ENCODE data around the gene MYO7B.

MYO7B gene

GRCh38 chr2:127589841-127590240 lies 54.4 kb downstream of the MYO7B start:
- Histone ChIP-seq H2BK120ac (ENCODE audit: low read depth, low read length) (no peak overlapping the region), H2BK15ac (replicated peaks; ENCODE audit: low read depth) (no peak overlapping the region), H3K4me2 (ENCODE audit: low read length) (no peak overlapping the region), H3K18ac (ENCODE audit: low read length) (no peak overlapping the region), H3K23ac (ENCODE audit: low read length) (no peak overlapping the region), H2BK5ac (ENCODE audit: low read length) (no peak overlapping the region), H3K4me1 (ENCODE audit: control insufficient read depth, low read depth, low read length) (no peaks in the 10 kb centered on the region), H3K9ac (ENCODE audit: low read length) (no peak overlapping the region), H4K8ac (ENCODE audit: low read depth, low read length) (no peak overlapping the region), H2AK5ac (ENCODE audit: low read length) (no peak overlapping the region), H3K79me1 (ENCODE audit: low read length) (no peaks in the 10 kb centered on the region), H3K36me3 (ENCODE audit: control insufficient read depth, insufficient read depth, low read length) (no peaks in the 10 kb centered on the region), H3K4ac (ENCODE audit: low read depth, low read length) (no peak overlapping the region), H3K79me2 (ENCODE audit: control insufficient read depth, insufficient read depth, low read length) (no peaks in the 10 kb centered on the region), H3K4me3 (ENCODE audit: low read length) (no peak overlapping the region), H3K27me3 (ENCODE audit: insufficient read depth, low read length, poor library complexity) (no peaks in the 10 kb centered on the region), H4K5ac (ENCODE audit: low read length) (no peak overlapping the region), H3K27ac (ENCODE audit: low read depth, low read length) (no peak overlapping the region), H3K56ac (ENCODE audit: low read length) (no peak overlapping the region)
- no peak for DNase-seq
- no CpG with 5 or more reads among the region's 5 CpGs for WGBS (ENCODE audit: extremely low coverage, insufficient coverage, low lambda C conversion rate)

DNA sequence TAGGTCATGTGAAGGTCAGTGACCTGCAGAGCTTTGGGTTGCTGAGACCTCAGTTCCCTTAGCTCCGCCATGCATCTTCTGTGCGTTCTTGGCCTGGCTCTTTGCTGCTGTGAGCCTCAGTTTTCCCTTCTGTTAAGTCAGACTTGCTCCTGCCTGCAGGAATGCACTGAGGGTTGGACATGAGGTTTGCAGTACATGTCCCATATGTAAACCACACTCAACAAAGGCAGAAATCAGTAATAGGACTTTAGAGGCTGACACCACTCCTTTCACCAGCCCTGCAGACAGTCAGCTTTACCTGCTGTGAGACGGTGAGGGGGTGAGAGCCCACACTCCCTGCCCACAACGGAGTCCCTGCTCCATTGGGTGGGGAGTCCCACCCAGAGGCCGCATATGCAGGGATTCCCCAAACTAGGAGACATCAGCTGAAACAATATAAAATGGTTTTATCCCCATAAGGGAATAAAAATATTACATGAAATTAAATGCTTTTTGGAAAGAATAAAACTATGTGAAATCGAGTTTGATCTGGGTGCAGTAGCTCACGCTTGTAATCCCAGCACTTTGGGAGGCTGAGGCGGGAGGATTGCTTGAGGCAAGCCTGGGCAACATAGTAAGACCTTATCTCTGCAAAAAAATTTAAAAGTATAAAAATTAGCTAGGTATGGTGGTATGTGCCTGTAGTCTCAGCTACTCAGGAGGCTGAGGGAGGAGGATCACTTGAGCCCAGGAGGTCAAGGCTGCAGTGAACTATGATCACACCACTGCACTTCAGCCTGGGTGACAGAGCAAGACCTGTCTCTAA lies 55.1 kb downstream of the MYO7B start:
- H2BK5ac ChIP-seq (ENCODE audit: low read length), result no peak overlapping the region
- H4K5ac ChIP-seq (ENCODE audit: low read length), result no peak overlapping the region
- no peaks in the 10 kb centered on the region for H3K27me3 ChIP-seq (ENCODE audit: insufficient read depth, low read length, poor library complexity)
- no peak overlapping the region for H3K56ac ChIP-seq (ENCODE audit: low read length)
- H2BK120ac ChIP-seq (ENCODE audit: low read depth, low read length), result no peak overlapping the region
- H4K8ac ChIP-seq (ENCODE audit: low read depth, low read length), result no peak overlapping the region
- no peaks in the 10 kb centered on the region for H3K79me1 ChIP-seq (ENCODE audit: low read length)
- H3K4me1 ChIP-seq (ENCODE audit: control insufficient read depth, low read depth, low read length), result no peaks in the 10 kb centered on the region
- no CpG with 5 or more reads among the region's 8 CpGs for WGBS (ENCODE audit: extremely low coverage, insufficient coverage, low lambda C conversion rate)
- no peaks in the 10 kb centered on the region for H3K79me2 ChIP-seq (ENCODE audit: control insufficient read depth, insufficient read depth, low read length)
- no peaks in the 10 kb centered on the region for H3K36me3 ChIP-seq (ENCODE audit: control insufficient read depth, insufficient read depth, low read length)
- H2BK15ac ChIP-seq (replicated peaks; ENCODE audit: low read depth), result no peak overlapping the region
- no peak for DNase-seq
- H3K9ac ChIP-seq (ENCODE audit: low read length), result no peak overlapping the region
- H3K4me3 ChIP-seq (ENCODE audit: low read length), result no peak overlapping the region
- no peak overlapping the region for H3K4me2 ChIP-seq (ENCODE audit: low read length)
- no peak overlapping the region for H3K4ac ChIP-seq (ENCODE audit: low read depth, low read length)
- H3K27ac ChIP-seq (ENCODE audit: low read depth, low read length), result no peak overlapping the region
- no peak overlapping the region for H2AK5ac ChIP-seq (ENCODE audit: low read length)
- H3K23ac ChIP-seq (ENCODE audit: low read length), result no peak overlapping the region
- H3K18ac ChIP-seq (ENCODE audit: low read length), result no peak overlapping the region

GRCh38 chr2:127591221-127591923 lies 55.9 kb downstream of the MYO7B start:
- Histone ChIP-seq H2AK5ac (ENCODE audit: low read length) (no peak overlapping the region), H2BK5ac (ENCODE audit: low read length) (no peak overlapping the region), H3K56ac (ENCODE audit: low read length) (no peak overlapping the region), H3K27ac (ENCODE audit: low read depth, low read length) (no peak overlapping the region), H3K4me2 (ENCODE audit: low read length) (no peak overlapping the region), H2BK120ac (ENCODE audit: low read depth, low read length) (no peak overlapping the region), H3K27me3 (ENCODE audit: insufficient read depth, low read length, poor library complexity) (no peaks in the 10 kb centered on the region), H3K4me3 (ENCODE audit: low read length) (no peak overlapping the region), H3K79me2 (ENCODE audit: control insufficient read depth, insufficient read depth, low read length) (no peaks in the 10 kb centered on the region), H3K4ac (ENCODE audit: low read depth, low read length) (no peak overlapping the region), H2BK15ac (replicated peaks; ENCODE audit: low read depth) (no peak overlapping the region), H3K18ac (ENCODE audit: low read length) (peak overlapping the region; percentile 33), H3K23ac (ENCODE audit: low read length) (no peak overlapping the region), H4K8ac (ENCODE audit: low read depth, low read length) (no peak overlapping the region), H4K5ac (ENCODE audit: low read length) (peak overlapping the region; percentile 50), H3K4me1 (ENCODE audit: control insufficient read depth, low read depth, low read length) (no peaks in the 10 kb centered on the region), H3K79me1 (ENCODE audit: low read length) (no peaks in the 10 kb centered on the region), H3K9ac (ENCODE audit: low read length) (no peak overlapping the region), H3K36me3 (ENCODE audit: control insufficient read depth, insufficient read depth, low read length) (no peaks in the 10 kb centered on the region)
- no CpG with 5 or more reads among the region's 10 CpGs for WGBS (ENCODE audit: extremely low coverage, insufficient coverage, low lambda C conversion rate)
- DNase-seq, result peak; percentile 94

DNA sequence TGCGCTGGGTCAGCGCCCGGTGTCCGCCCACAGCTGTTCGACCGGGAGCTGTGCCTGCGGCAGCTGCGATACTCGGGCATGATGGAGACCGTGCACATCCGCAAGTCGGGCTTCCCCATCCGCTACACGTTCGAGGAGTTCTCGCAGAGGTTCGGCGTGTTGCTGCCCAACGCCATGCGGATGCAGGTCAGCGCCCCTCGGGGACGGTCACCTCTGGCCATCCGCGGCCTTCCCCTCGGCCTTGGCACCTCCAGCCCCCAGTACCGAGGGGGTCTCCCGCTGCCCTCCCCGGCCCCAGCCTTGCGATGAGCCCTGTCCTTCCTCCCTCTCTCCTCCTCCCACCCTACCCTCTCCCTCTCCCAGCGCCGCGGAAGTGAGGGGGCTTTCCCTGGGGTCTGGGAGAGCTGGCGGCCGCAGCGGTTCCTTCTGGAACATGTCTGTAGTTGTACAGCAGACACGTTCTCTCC lies 57.3 kb downstream of the MYO7B start:
- Histone ChIP-seq H2AK5ac (ENCODE audit: low read length) (no peak overlapping the region), H3K79me1 (ENCODE audit: low read length) (no peaks in the 10 kb centered on the region), H3K27me3 (ENCODE audit: insufficient read depth, low read length, poor library complexity) (no peaks in the 10 kb centered on the region), H3K56ac (ENCODE audit: low read length) (no peak overlapping the region), H3K9ac (ENCODE audit: low read length) (no peak overlapping the region), H3K4me1 (ENCODE audit: control insufficient read depth, low read depth, low read length) (no peaks in the 10 kb centered on the region), H2BK120ac (ENCODE audit: low read depth, low read length) (no peak overlapping the region), H3K4me2 (ENCODE audit: low read length) (no peak overlapping the region), H4K5ac (ENCODE audit: low read length) (no peak overlapping the region), H3K79me2 (ENCODE audit: control insufficient read depth, insufficient read depth, low read length) (no peaks in the 10 kb centered on the region), H2BK5ac (ENCODE audit: low read length) (no peak overlapping the region), H3K4ac (ENCODE audit: low read depth, low read length) (no peak overlapping the region), H2BK15ac (replicated peaks; ENCODE audit: low read depth) (no peak overlapping the region), H3K36me3 (ENCODE audit: control insufficient read depth, insufficient read depth, low read length) (no peaks in the 10 kb centered on the region), H3K18ac (ENCODE audit: low read length) (no peak overlapping the region), H3K23ac (ENCODE audit: low read length) (no peak overlapping the region), H3K27ac (ENCODE audit: low read depth, low read length) (no peak overlapping the region), H3K4me3 (ENCODE audit: low read length) (no peak overlapping the region), H4K8ac (ENCODE audit: low read depth, low read length) (no peak overlapping the region)
- no CpG with 5 or more reads among the region's 37 CpGs for WGBS (ENCODE audit: extremely low coverage, insufficient coverage, low lambda C conversion rate)
- DNase-seq, result no peak

GRCh38 chr2:127593228-127594115 lies 58.0 kb downstream of the MYO7B start:
- Histone ChIP-seq H3K23ac (ENCODE audit: low read length) (no peak overlapping the region), H3K79me2 (ENCODE audit: control insufficient read depth, insufficient read depth, low read length) (no peaks in the 10 kb centered on the region), H3K79me1 (ENCODE audit: low read length) (no peaks in the 10 kb centered on the region), H3K18ac (ENCODE audit: low read length) (no peak overlapping the region), H3K9ac (ENCODE audit: low read length) (no peak overlapping the region), H3K4me3 (ENCODE audit: low read length) (no peak overlapping the region), H2BK5ac (ENCODE audit: low read length) (no peak overlapping the region), H4K5ac (ENCODE audit: low read length) (no peak overlapping the region), H3K4ac (ENCODE audit: low read depth, low read length) (no peak overlapping the region), H3K36me3 (ENCODE audit: control insufficient read depth, insufficient read depth, low read length) (no peaks in the 10 kb centered on the region), H2BK120ac (ENCODE audit: low read depth, low read length) (no peak overlapping the region), H3K4me2 (ENCODE audit: low read length) (no peak overlapping the region), H4K8ac (ENCODE audit: low read depth, low read length) (no peak overlapping the region), H2AK5ac (ENCODE audit: low read length) (no peak overlapping the region), H3K27me3 (ENCODE audit: insufficient read depth, low read length, poor library complexity) (no peaks in the 10 kb centered on the region), H3K56ac (ENCODE audit: low read length) (no peak overlapping the region), H3K27ac (ENCODE audit: low read depth, low read length) (no peak overlapping the region), H3K4me1 (ENCODE audit: control insufficient read depth, low read depth, low read length) (no peaks in the 10 kb centered on the region), H2BK15ac (replicated peaks; ENCODE audit: low read depth) (no peak overlapping the region)
- WGBS (ENCODE audit: extremely low coverage, insufficient coverage, low lambda C conversion rate), result no CpG with 5 or more reads among the region's 27 CpGs
- no peak for DNase-seq
